SIG-M5 treated with dmso at 0.1 percent for 504 hours (cell line): ENCODE results near the gene NEK2.
"Not testable (repeated sequence)": the region's sequence is repeated elsewhere in the genome, so short reads cannot be mapped to it uniquely, and the experiment has no call there.

ENCODE experiments used
- DNase-seq: peaks from one replicate; lab custom pipeline; 2025; ENCODE audit not compliant: unreplicated experiment; lab: John Stamatoyannopoulos, UW

Gene NEK2

DNA sequence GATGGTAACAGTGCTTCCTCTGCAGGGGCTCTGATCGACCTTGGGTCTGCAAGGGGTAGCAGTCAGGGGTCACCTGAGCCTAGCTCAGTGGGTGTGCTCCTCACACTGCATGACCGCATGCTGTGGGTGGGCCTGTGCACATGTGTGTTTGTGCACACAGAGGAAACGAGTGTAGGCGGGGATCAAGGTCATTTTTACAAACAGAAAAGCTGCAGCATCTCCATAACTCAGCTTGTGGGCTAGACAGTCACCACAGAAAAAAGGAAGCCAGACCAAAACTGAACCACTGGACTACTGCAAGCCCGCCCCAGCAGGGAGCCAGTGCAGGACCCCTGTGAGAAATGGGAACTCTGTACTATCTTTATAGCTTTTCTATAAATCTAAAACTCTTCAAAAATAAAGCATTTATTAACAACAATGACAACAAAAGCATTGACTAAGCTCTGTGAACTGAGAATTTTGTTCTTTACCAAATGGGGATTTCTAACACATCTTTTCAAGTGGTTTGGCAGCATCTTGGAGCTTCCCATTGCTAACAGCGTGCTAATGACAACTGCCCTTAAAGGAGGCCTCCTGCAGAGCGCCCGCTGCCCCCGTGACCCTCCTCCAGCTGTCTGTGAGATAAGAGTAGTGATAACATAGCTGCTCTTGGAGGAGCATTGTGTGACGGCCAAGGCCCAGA is 19.9 kb upstream of the NEK2 start:
- peak; percentile 73 for DNase-seq

GRCh38 chr1:211693911-211694310 is 18.5 kb upstream of the NEK2 start:
- not testable (repeated sequence) for DNase-seq

- no peak for DNase-seq
Observed at GRCh38 chr1:211688421-211688820, 13.0 kb upstream of the NEK2 start.

GRCh38 chr1:211687462-211688215 is 12.2 kb upstream of the NEK2 start:
- DNase-seq = no peak

DNA sequence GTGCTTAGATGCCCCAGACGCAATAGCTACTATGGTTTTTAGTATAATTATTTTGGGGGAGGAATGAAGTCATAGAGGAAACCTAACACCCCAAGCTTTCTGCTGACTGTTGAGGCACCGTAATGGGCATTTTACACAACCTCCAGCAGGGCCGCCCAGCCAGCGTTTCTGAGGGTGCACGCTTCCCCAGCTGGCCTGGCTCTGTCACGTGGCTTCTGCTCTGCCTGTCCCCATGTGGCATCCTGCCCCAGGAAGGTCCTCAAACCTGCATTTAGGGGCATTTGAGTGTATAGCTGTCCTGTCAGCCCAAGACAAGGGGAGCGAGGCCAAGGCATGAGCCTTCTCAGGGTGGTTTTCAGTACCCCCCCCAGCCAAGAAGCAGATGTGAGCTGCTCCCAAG is 10.4 kb upstream of the NEK2 start:
- DNase-seq = no peak

- DNase-seq = peak; percentile 11
Observed at GRCh38 chr1:211684791-211685190, 9.4 kb upstream of the NEK2 start.

GRCh38 chr1:211684331-211684730 is 8.9 kb upstream of the NEK2 start:
- no peak for DNase-seq

GRCh38 chr1:211683396-211684297 is 8.2 kb upstream of the NEK2 start:
- DNase-seq = no peak

DNA sequence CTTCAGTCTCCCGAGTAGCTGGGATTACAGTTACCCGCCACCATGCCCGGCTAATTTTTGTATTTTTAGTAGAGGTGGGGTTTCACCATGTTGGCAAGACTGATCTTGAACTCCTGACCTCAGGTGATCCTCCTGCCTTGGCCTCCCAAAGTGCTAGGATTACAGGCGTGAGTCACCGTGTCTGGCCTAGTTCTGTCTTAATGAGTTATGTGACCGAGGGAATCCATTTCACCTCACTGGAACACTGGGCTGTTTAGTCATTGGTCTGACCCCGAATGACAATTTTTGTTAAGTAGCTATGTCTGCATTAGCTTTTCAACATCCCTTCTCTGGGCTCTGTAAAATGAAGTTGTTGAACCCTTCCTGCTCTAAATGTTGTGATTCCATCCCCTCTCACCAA is 6.8 kb upstream of the NEK2 start:
- not testable (repeated sequence) for DNase-seq

- DNase-seq = peak; percentile 96
Observed at GRCh38 chr1:211680752-211681327, 5.4 kb upstream of the NEK2 start.

DNA sequence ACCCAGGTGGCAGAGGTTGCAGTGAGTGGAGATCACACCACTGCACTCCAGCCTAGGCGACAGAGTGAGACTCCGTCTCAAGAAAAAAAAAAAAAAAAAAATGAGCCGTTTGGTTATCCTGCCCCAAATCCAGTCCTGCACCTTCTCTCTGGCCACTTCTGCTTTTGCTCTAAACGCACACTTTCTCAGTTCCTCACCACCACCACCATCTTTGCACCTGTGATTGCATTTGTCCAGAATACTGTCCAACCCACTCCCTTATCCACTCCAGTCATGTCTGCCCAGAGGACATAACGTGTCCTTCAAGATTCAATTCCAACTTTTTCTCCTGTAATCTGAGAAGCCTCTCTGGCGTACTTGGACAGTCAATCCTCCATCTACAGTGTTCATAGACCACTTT is 2.2 kb upstream of the NEK2 start:
- DNase-seq = no peak

GRCh38 chr1:211676761-211677160 is 1.3 kb upstream of the NEK2 start:
- no peak for DNase-seq

DNA sequence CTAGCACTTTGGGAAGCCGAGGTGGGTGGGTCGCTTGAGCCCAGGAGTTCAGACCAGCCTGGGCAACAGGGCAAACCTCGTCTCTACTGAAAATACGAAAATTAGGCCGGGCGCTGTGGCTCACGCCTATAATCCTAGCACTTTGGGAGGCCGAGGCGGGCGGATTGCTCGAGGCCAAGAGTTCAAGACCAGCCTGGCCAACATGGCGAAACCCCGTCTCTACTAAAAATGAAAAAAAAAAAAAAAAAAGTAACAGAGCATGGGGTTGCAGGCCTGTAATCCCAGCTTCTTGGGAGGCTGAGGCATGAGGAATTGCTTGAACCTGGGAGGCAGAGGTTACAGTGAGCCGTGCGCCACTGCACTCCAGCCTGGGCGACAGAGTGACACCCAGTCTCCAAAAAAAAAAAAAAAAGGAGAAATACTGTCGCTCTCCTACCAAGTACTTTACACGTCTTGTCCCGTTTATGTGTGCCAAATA is 724 bp upstream of the NEK2 start:
- DNase-seq = no peak

- no peak for DNase-seq
Observed at GRCh38 chr1:211667065-211667617, 8.3 kb downstream of the NEK2 start.

- no peak for DNase-seq
Observed at GRCh38 chr1:211660718-211661222, 14.7 kb downstream of the NEK2 start.

DNA sequence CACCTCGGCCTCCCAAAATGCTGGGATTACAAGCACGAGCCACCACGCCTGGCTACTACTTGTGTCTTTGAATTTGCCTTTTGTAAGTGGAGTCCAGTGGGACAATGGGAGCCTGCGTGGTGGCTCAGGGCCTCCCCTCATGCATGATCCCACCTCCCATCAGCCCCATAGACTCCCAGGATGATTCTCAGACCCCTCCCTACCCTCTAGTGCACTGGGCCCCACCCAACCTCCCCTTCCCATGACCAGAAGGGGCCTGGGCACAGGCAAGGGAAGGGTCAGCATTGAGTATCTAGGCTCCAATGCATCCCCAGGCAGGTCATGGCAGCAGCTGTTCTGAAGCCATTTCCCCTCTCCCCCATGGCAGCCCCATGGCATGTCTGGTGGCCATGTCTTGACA is 18.7 kb downstream of the NEK2 start:
- DNase-seq = no peak

GRCh38 chr1:211654838-211655787 is 20.3 kb downstream of the NEK2 start:
- peak; percentile 83 for DNase-seq

GRCh38 chr1:211653959-211654496 is 21.4 kb downstream of the NEK2 start:
- no peak for DNase-seq

GRCh38 chr1:211653293-211653692 is 22.1 kb downstream of the NEK2 start:
- no peak for DNase-seq
